GDM1 (cell line): ENCODE data around the gene KLK10.
"Not testable (repeated sequence)": the region's sequence is repeated elsewhere in the genome, so short reads cannot be mapped to it uniquely, and the experiment has no call there.

Experiments used
- DNase-seq: peaks from one replicate; lab custom pipeline; 2025; lab: John Stamatoyannopoulos, UW

Gene KLK10

DNA sequence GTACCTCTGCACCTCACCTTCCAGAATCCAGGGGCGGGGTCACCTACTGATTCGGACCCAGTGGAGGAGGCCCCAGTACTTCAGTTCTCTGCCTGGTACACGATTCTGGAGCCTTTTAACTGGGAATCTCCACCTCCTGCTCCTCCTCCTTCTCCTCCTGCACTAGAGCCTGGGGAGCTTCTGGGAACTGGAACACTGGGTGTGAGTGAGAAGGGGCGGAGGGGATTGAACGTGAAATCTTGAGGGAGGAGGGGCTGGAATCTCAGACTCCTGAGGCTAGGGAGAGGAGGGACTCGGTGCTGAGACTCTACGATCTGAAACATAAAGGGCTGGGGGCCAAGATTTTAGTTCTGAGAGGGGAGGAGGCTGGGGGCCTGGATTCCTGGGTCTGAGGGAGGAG lies 18.0 kb downstream of the KLK10 start, which contains the start of gene KLK8:
KLK8 (minus strand) TSS at position 90 of the 400 bp plus-strand sequence. CDS start 437 bp downstream, outside the sequence.
- no peak for DNase-seq

DNA sequence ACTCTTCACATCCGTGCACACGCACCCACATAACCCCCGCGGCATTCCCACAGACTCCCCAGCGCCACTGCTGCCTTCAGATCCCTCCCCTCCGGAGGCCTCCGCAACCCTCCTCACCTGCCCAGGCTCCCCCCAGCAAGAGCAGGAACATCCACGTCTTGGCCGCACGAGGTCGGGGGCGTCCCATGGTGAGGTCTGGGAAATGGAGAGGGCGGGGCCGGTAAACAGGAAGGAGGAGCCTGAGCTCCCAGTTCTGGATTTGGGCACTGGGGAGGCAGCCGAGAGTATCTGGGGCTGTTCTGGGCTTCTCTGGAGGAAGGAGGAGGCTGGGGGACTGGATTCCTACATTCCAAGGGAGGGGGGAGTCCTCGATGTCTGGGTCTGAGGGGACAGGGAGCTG lies 18.5 kb downstream of the KLK10 start:
- no peak for DNase-seq

DNA sequence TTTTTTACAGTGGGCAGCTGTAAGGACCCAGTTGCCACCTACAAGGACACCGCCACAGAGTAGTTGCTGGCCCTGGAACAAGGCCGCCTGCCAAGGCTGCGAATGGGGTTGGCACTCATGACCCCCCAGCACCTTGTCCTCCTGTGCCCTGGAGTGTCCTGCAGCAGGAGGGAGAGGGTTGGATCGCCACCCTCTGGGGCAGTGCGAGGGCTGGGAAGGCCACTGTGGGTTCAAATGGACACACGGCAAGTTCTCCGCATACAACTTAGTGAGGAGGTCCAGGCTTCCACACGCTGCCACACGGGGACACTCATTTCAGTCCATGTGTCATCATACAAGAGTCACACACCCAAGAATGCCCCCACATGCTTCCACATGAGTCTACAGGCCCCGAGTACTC lies 19.1 kb downstream of the KLK10 start:
- no peak for DNase-seq

DNA sequence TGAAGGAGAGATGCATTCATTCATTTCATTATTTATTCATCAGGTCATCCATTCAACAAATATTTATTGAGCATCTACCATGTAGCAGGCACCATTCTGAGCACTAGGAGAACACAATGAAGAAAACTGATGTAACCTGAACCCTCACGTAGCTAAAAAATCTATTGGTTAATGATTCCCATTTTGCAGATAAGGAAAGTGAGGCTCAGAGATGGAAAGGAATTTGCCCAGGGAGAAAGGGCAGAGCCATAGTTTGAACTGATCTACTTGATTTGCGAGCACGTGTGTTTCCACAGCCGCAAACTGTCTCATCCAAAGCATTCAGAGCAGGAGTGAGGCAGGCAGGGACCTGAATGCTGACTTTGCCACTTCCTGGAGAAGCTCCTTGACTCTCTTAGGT lies 20.8 kb downstream of the KLK10 start:
- DNase-seq, result no peak

DNA sequence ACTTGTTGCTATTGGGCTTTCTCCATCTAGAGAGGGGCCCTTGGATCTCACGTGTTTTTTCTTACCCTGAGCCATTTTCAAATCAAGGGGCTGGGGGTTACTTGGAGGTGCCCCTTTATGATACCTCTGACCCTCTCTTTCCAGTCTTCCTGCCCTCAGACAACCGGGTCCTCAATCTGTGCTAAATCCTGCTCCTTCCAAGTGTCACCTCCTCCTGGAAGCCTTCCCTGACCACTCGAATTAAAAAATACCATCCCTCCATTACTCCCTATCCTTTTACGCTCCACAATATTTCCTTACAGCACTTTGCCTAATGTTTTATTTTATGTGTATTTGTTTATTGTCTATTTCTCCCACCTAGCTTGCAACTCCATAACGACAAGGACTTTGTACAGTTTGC lies 21.4 kb downstream of the KLK10 start:
- DNase-seq, result no peak

DNA sequence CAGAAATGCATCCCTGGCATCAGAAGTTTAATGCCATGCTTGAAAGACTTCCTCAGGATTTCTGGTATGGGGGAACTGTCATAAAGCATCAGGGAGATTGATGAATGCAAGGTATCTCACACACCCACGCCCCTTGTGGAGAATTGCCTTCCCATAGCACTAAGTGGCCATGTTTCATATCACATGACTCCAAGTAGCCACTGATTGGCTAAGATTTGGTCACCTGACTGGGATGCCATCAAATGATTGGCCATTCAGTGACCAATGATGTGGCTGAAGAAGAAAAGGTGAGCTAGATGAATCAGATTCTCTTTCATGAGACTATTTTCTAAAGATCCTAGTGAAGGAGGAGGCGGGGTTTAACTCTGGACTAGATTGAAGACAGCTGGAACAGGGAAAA lies 25.4 kb downstream of the KLK10 start:
- no peak for DNase-seq

DNA sequence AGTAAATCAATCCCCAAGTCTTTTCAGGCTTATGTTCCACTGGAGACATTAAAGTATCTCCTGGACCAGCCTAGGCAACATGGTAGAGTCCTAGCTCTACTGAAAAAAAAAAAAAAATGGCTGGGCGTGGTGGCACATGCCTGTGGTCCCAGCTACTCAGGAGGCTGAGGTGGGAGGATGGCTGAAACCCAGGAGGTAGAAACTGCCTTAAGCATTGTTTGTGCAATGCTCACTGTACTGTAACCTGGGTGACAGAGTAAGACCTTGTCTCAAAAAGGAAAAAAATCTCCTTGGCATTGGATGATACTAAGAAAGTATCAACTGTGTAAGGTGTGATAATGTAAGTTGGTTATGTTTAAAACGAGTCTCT lies 26.9 kb downstream of the KLK10 start:
- no peak for DNase-seq

DNA sequence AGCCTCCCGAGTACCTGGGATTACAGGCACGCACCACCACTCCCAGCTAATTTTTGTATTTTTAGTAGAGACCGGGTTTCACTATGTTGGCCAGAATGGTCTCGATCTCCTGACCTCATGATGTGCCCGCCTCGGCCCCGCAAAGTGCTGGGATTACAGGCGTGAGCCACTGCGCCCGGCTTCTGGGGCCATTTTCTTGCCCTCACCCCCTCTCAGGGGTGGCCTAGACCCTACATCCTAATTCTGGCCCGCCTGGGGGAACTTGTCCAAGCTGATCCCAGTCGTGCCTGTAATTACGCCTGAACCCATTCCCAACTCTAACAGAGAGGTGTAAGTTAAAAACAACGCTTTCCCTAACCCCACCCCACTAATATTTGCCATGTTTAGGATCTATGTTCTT lies 35.1 kb downstream of the KLK10 start:
- DNase-seq, result not testable (repeated sequence)

DNA sequence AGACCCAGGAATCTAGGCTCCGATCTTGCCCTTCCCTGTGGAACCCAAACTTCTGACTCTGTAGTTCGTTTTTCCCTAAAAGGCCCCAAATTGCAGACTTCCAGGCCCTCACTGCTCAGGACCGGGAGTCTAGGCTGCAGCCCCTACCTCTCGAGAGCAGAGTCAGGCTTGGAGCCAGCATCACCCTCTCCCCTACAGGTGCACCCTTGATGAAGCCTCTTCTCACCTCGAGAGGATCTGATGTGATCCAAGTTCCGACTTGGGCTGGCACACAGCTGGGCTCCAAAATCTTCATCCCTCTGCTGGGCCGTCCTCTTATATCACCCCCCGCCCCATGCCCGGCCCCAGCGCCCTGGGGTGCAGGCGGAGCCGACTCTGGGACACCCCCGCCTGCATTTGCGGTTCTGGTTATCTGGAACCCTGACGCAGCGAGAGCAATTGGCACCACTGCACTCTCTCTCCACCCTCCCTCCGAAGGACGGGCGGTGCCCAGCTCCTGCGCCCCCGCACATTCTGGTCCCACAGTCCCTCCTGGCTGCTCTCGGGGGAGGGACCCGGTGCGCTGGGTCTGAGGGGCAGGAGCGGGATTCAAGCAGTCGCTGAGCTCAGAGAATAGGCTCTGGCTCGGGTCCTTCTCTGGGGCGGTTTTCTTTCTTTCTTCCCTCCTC lies 35.8 kb downstream of the KLK10 start, which contains the start of gene KLK7:
KLK7 (minus strand) TSS at position 293 of the 668 bp plus-strand sequence. CDS start 1,518 bp downstream, outside the sequence.
- DNase-seq, result no peak

DNA sequence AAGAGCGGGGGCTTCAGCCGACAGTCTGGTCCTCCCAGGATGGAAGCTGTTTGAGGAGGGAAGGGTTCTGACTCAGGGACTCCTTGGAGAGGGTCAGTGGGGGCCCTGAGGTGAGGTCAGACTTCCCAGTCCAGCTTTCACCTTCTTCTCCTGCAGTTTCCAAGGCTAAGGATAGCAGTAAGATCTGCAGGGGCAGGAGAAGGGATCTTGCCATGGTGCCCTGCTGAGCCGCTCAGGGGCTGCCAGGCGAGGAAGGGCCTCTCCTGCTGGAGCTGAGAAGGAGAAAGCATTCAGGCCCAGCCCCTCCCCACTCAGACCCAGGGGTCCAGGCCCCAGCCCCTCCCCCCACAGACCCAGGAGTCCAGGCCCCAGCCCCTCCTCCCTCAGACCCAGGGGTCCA lies 37.3 kb downstream of the KLK10 start:
- no peak for DNase-seq

DNA sequence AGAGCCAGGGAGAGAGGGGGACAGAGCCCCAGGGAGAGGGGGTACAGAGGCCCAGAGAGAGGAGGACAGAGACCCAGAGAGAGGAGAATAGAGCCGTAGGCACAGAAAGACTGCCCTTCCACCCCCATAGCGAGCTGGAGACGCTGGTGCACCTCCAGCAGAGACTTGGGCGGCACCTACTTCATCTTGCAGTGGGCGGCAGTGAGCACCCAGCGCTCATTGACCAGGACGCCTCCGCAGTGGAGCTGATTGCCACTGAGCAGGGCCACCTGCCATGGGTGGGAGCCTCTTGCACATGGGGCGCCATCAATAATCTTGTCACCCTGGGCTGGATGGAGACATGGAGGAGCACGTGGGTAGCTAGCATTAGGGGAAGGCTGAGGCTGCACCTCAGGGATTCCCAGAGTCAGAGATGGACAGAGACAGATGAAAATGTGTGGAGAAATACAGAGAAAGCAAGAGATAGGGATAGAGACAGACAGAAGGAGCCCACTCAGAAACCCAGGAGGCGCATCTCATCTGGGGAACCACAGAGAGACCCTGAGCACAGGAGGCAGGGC lies 37.8 kb downstream of the KLK10 start:
- no peak for DNase-seq

DNA sequence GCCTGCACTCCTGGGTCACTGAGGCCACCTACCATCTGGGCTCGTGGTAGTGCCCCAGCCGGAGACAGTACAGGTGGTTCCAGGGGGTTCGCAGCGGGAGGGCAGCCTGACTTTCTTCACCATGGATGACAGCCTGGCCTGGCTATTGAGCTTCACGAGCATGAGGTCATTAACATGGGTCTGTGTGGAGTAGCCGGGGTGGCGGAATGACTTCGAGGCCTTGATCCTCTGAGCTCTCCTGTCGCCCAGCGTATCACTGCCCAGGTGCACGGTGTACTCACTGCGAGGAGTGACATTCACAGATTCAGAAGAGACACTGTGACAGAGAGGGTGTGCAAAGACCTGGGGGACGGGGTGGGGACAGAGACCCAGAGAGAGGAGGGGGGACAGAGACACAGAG lies 39.3 kb downstream of the KLK10 start:
- no peak for DNase-seq

DNA sequence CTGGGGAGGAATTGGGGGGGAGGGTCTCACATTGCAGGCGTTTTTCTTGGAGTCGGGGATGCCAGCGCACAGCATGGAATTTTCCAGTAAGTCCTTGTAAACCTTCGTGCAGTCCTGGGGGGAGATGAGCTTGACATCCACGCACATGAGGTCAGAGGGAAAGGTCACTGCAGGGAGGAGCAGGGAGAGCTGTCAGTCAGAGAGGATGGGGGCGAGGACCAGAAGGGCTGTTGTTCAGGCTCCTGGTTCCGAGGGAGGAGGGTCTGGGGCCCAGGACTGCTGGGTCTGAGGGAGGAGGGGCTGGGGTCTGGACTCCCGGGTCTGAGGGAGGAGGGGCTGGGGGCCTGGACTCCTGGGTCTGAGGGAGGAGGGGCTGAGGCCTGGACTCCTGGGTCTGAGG lies 39.8 kb downstream of the KLK10 start:
- DNase-seq, result no peak

DNA sequence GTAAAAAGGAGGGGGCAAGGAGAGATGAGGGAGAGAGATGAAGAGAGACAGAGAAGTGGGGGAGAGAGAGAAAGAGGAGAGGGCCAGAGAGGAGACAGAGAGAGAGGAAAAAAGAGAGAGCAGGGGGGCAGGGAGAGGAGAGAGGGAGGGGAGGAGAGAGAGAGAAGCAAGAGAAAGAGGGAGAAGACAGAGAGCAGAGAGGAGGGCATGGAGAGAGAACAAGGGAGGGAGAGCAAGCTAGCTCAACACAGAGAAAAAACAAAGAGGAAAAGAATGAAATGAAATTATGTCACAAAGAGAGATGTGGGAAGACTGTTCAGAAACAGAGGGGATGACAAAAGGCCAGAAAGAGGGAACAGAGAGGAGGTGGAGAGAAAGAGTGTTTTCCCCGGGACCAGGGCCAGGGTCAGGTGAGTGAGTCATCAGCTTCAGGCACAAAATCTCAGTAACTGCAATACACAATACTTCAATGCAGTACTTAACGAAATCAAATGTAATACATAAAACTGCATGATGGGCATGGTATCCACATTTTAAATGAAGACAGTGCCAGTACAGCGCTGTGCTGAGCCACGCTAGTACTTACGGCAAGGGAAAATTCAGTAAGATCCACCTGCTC lies 40.6 kb downstream of the KLK10 start:
- DNase-seq, result no peak

DNA sequence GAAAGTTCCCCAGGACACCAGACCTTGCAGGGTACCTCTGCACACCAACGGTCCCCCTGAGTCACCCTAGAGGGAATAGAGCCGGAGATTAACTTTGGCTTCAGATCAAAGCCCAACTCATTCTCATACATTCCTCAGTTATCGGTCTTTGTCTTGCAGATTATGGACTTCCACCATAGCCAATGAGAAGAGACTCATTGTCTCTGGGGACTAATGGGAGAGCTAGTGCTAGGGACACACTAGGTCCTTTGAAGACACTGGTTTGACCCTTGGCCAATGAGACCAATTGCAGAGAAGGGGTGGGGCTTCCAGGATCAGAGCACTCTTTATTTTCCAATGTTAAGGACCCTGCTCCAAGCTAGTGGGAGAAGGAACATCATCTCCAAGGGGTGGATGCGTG lies 41.9 kb downstream of the KLK10 start:
- no peak for DNase-seq

DNA sequence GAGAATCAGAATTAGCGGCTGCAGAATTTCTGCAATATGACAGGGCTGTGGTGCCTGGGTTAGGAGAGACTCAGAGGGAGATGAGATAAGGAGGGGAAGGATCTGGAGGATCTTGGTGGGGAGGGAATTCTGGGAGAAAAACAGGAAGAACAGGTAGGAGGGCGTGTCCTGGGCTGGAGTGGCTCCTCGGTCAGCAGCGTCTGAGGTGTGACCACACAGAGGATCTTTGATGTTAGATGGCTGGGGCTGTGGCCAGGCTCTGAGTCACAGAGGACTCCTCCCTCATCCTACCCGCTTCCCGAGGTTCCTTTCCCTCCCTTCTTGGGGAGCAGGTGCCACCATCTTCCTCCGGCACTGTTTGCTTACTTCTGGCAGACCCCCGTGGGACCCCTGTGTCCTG lies 43.7 kb downstream of the KLK10 start:
- DNase-seq, result no peak

DNA sequence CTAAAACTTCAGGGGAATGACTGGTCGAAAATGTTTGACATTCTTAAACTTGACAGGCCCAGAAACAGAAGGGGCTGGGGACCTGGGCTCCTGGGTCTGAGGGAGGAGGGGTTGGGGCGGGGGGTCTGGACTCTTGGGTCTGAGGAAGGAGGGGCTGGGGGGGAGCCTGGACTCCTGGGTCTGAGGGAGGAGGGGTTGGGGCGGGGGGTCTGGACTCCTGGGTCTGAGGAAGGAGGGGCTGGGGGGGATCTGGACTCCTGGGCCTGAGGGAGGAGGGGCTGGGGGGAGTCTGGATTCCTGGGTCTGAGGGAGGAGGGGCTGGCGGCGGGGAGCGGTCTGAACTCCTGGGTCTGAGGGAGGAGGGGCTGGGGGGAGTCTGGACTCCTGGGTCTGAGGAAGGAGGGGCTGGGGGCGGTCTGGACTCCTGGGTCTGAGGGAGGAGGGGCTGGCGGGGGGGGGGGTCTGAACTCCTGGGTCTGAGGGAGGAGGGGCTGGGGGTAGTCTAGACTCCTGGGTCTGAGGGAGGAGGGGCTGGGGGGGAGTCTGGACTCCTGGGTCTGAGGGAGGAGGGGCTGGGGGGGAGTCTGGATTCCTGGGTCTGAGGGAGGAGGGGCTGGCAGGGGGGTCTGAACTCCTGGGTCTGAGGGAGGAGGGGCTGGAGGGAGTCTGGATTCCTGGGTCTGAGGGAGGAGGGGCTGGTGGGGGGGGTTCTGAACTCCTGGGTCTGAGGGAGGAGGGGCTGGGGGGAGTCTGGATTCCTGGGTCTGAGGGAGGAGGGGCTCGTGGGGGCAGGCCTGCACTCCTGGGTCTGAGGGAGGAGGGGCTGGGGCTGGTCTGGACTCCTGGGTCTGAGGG lies 44.6 kb downstream of the KLK10 start:
- DNase-seq, result no peak

DNA sequence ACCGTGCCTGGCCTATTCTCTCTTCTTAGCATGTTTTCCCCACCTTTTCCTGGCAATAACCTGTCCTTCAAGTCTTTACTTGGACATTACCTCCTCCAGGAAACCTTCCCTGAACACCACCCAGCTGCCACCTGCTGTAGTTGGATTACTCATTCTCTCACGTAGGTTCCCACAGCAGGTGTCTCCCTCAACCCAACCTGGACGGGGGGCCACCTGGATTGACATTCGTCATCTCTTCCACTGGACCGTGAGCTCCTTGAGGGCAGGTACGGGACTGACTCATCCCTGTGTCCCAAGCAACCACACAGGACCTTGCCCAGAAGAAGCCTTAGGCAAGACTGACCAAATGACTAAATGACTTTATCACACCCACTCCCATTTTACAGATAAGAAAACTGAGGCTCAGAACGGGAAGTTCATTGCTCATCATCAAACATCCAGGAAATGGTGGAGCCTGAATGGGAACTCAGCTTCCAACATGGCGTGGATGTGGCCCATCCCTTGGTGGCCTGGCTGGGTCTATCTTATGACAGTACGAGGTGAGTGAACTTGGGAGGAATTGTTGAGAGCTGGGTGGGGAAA lies 46.6 kb downstream of the KLK10 start:
- no peak for DNase-seq

DNA sequence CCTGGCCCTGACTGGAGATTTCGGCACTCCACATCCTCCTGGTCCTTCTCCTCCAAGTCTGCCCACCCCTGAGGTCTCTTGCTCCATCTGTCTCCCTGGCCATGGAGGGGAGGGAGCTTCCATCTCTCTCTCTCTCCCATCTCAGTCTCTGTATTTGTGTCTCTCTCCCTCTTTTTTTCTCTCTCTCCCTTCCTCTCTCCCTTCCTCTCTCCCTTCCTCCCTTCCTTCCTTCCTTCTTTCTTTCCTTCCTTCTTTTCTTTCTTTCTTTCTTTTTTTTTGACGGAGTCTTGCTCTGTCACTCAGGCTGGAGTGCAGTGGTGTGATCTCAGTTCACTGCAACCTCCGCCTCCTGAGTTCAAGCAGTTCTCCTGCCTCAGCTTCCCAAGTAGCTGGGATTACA lies 49.7 kb downstream of the KLK10 start:
- DNase-seq, result not testable (repeated sequence)

DNA sequence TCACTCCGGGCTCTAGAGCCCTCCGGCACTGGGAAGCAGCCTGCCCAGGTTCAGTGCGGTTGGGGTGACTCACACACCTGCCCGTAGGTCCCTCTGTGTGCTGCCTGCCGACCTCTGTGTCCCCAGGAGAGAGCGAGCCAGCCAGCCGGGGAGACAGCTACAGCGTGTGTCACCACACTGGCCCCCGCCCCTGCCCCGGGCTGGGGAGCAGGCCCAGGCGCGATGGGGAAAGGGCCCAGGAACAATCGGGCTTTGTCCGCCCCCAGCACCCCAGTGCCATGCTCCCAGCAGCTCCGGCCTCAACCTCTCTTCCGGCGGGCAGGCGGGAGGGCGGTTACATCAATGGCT lies 50.1 kb downstream of the KLK10 start, which contains the start of gene KLK6:
KLK6 (minus strand) TSS at position 179 of the 348 bp plus-strand sequence. CDS start 1,487 bp downstream, outside the sequence.
- DNase-seq, result no peak

DNA sequence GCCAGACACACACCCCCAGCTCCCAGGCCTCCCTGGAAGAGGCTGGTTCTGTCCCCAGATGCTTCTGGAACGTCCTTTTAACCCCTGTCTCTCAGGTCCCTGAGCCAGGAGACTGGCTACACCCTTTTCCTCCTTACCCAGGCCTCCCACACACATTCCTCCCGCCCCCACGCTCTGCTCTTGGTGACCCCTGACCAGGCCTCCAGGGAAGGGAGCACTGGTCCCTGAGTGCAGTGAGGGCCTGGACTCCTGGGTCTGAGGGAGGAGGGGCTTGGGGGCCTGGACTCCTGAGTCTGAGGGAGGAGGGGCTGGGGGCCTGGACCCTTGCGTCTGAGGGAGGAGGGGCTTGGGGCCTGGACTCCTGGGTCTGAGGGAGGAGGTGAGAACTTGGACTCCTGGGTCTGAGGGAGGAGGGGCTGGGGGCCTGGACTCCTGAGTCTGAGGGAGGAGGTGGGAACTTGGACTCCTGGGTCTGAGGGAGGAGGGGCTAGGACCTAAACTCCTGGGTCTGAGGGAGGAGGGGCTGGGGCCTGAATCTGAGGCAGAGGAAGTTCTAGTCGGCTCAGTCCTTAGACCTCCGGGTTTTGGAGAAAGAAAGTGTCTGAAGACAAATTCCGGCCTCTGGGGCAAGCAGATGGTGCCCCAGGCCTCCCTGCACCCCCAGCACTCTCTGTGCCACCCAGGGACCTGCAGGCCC lies 50.6 kb downstream of the KLK10 start:
- no peak for DNase-seq
